Measurements from ENCODE around the gene NMU. TPM values are rescaled to one million over a fixed set of nuclear protein-coding genes. Genes with fewer than 3 reads are reported as not detected.
"Not testable (repeated sequence)": the region's sequence is repeated elsewhere in the genome, so short reads cannot be mapped to it uniquely, and the experiment has no call there.

NMU gene
- not detected in 2 replicates for total RNA-seq (2014; rRNA removed; shearing (Covaris generic); ENCODE audit: low replicate concordance)

- H4K20me1 ChIP-seq (ENCODE audit: insufficient read depth, low read depth, low read length): no peaks in the 10 kb centered on the region
- DNase-seq: no peak
- no peak within 1 kb of the TSS for H2AFZ ChIP-seq (ENCODE audit: low read length)
- H3K4me1 ChIP-seq (ENCODE audit: low read length): peaks cover 10% of the 10 kb centered on the region
- no peaks in the 10 kb centered on the region for H3K9me3 ChIP-seq (ENCODE audit: low read length)
- no peak within 1 kb of the TSS for H3K27ac ChIP-seq (ENCODE audit: low read length)
- H3K4me2 ChIP-seq (ENCODE audit: low read depth, low read length, poor library complexity, severe bottlenecking): no peak within 1 kb of the TSS
- H3K27me3 ChIP-seq (ENCODE audit: low read length): no peaks in the 10 kb centered on the region
- H3K9me2 ChIP-seq (replicated peaks; ENCODE audit: insufficient read depth, low read length): no peaks in the 10 kb centered on the region
- H3K36me3 ChIP-seq (ENCODE audit: insufficient read depth, low read length): no peaks in the 10 kb centered on the region
- H3K9ac ChIP-seq (ENCODE audit: low read length): no peak within 1 kb of the TSS
- H3K79me2 ChIP-seq (ENCODE audit: low read length): no peaks in the 10 kb centered on the region
- H3K4me3 ChIP-seq (ENCODE audit: low read length): no peak within 1 kb of the TSS
Observed at GRCh38 chr4:55635741-55636655, at the start of gene NMU. Gene NMU, minus strand, starts transcription at chr4:55636298. Its CDS starts 106 bp downstream, at chr4:55636192.

GRCh38 chr4:55684276-55684675 lies 48.2 kb upstream of the NMU start:
- Histone ChIP-seq H3K27ac (ENCODE audit: low read length) (no peak overlapping the region), H3K9ac (ENCODE audit: low read length) (no peak overlapping the region), H3K4me3 (ENCODE audit: low read length) (no peak overlapping the region), H4K20me1 (ENCODE audit: insufficient read depth, low read depth, low read length) (no peaks in the 10 kb centered on the region), H3K79me2 (ENCODE audit: low read length) (no peaks in the 10 kb centered on the region), H3K9me3 (ENCODE audit: low read length) (no peaks in the 10 kb centered on the region), H3K36me3 (ENCODE audit: insufficient read depth, low read length) (no peaks in the 10 kb centered on the region), H3K27me3 (ENCODE audit: low read length) (no peaks in the 10 kb centered on the region), H2AFZ (ENCODE audit: low read length) (no peak overlapping the region), H3K4me2 (ENCODE audit: low read depth, low read length, poor library complexity, severe bottlenecking) (no peak overlapping the region), H3K9me2 (replicated peaks; ENCODE audit: insufficient read depth, low read length) (no peaks in the 10 kb centered on the region), H3K4me1 (ENCODE audit: low read length) (no peaks in the 10 kb centered on the region)
- no peak for DNase-seq

- H3K27ac ChIP-seq (ENCODE audit: low read length); H3K79me2 ChIP-seq (ENCODE audit: low read length); H3K9me3 ChIP-seq (ENCODE audit: low read length); H3K9ac ChIP-seq (ENCODE audit: low read length); H4K20me1 ChIP-seq (ENCODE audit: insufficient read depth, low read depth, low read length); DNase-seq; H3K9me2 ChIP-seq (replicated peaks; ENCODE audit: insufficient read depth, low read length); H3K27me3 ChIP-seq (ENCODE audit: low read length); H3K4me3 ChIP-seq (ENCODE audit: low read length); H3K4me1 ChIP-seq (ENCODE audit: low read length); H2AFZ ChIP-seq (ENCODE audit: low read length); H3K36me3 ChIP-seq (ENCODE audit: insufficient read depth, low read length); H3K4me2 ChIP-seq (ENCODE audit: low read depth, low read length, poor library complexity, severe bottlenecking): not testable (repeated sequence)
Observed at GRCh38 chr4:55682797-55683196, 46.7 kb upstream of the NMU start.

GRCh38 chr4:55682295-55682694 lies 46.2 kb upstream of the NMU start:
- no peaks in the 10 kb centered on the region for H3K27me3 ChIP-seq (ENCODE audit: low read length)
- H3K4me2 ChIP-seq (ENCODE audit: low read depth, low read length, poor library complexity, severe bottlenecking): no peak overlapping the region
- no peaks in the 10 kb centered on the region for H3K9me2 ChIP-seq (replicated peaks; ENCODE audit: insufficient read depth, low read length)

GRCh38 chr4:55681430-55681829 lies 45.3 kb upstream of the NMU start:
- Histone ChIP-seq H3K9me2 (replicated peaks; ENCODE audit: insufficient read depth, low read length) (no peaks in the 10 kb centered on the region), H3K9ac (ENCODE audit: low read length) (no peak overlapping the region), H3K27ac (ENCODE audit: low read length) (no peak overlapping the region), H3K4me1 (ENCODE audit: low read length) (no peaks in the 10 kb centered on the region), H3K36me3 (ENCODE audit: insufficient read depth, low read length) (no peaks in the 10 kb centered on the region), H3K9me3 (ENCODE audit: low read length) (no peaks in the 10 kb centered on the region), H3K79me2 (ENCODE audit: low read length) (no peaks in the 10 kb centered on the region), H3K4me2 (ENCODE audit: low read depth, low read length, poor library complexity, severe bottlenecking) (no peak overlapping the region), H4K20me1 (ENCODE audit: insufficient read depth, low read depth, low read length) (no peaks in the 10 kb centered on the region), H3K27me3 (ENCODE audit: low read length) (no peaks in the 10 kb centered on the region), H2AFZ (ENCODE audit: low read length) (no peak overlapping the region), H3K4me3 (ENCODE audit: low read length) (no peak overlapping the region)
- no peak for DNase-seq

More at GRCh38 chr4:55682295-55682694, 46.2 kb upstream of the NMU start:
- no peak overlapping the region for H2AFZ ChIP-seq (ENCODE audit: low read length)
- H3K4me3 ChIP-seq (ENCODE audit: low read length): no peak overlapping the region
- no peaks in the 10 kb centered on the region for H3K36me3 ChIP-seq (ENCODE audit: insufficient read depth, low read length)
- H3K27ac ChIP-seq (ENCODE audit: low read length): no peak overlapping the region
- H3K79me2 ChIP-seq (ENCODE audit: low read length): no peaks in the 10 kb centered on the region
- no peaks in the 10 kb centered on the region for H4K20me1 ChIP-seq (ENCODE audit: insufficient read depth, low read depth, low read length)
- H3K9me3 ChIP-seq (ENCODE audit: low read length): no peaks in the 10 kb centered on the region
- DNase-seq: no peak
- H3K4me1 ChIP-seq (ENCODE audit: low read length): no peaks in the 10 kb centered on the region
- H3K9ac ChIP-seq (ENCODE audit: low read length): no peak overlapping the region

GRCh38 chr4:55675196-55675793 lies 39.2 kb upstream of the NMU start:
- no peak overlapping the region for H3K9ac ChIP-seq (ENCODE audit: low read length)
- H3K36me3 ChIP-seq (ENCODE audit: insufficient read depth, low read length): no peaks in the 10 kb centered on the region
- no peak for DNase-seq
- no peaks in the 10 kb centered on the region for H3K79me2 ChIP-seq (ENCODE audit: low read length)
- no peak overlapping the region for H2AFZ ChIP-seq (ENCODE audit: low read length)
- no peak overlapping the region for H3K4me2 ChIP-seq (ENCODE audit: low read depth, low read length, poor library complexity, severe bottlenecking)
- H3K9me3 ChIP-seq (ENCODE audit: low read length): no peaks in the 10 kb centered on the region
- H4K20me1 ChIP-seq (ENCODE audit: insufficient read depth, low read depth, low read length): no peaks in the 10 kb centered on the region
- H3K4me3 ChIP-seq (ENCODE audit: low read length): no peak overlapping the region
- H3K27me3 ChIP-seq (ENCODE audit: low read length): no peaks in the 10 kb centered on the region
- H3K27ac ChIP-seq (ENCODE audit: low read length): no peak overlapping the region
- no peaks in the 10 kb centered on the region for H3K4me1 ChIP-seq (ENCODE audit: low read length)
- H3K9me2 ChIP-seq (replicated peaks; ENCODE audit: insufficient read depth, low read length): no peaks in the 10 kb centered on the region

GRCh38 chr4:55673424-55673823 lies 37.3 kb upstream of the NMU start:
- Histone ChIP-seq H3K4me2 (ENCODE audit: low read depth, low read length, poor library complexity, severe bottlenecking) (no peak overlapping the region), H3K79me2 (ENCODE audit: low read length) (no peaks in the 10 kb centered on the region), H3K9ac (ENCODE audit: low read length) (no peak overlapping the region), H4K20me1 (ENCODE audit: insufficient read depth, low read depth, low read length) (no peaks in the 10 kb centered on the region), H3K4me3 (ENCODE audit: low read length) (no peak overlapping the region), H2AFZ (ENCODE audit: low read length) (no peak overlapping the region), H3K27ac (ENCODE audit: low read length) (no peak overlapping the region), H3K9me2 (replicated peaks; ENCODE audit: insufficient read depth, low read length) (no peaks in the 10 kb centered on the region), H3K9me3 (ENCODE audit: low read length) (no peaks in the 10 kb centered on the region), H3K4me1 (ENCODE audit: low read length) (no peaks in the 10 kb centered on the region), H3K36me3 (ENCODE audit: insufficient read depth, low read length) (no peaks in the 10 kb centered on the region), H3K27me3 (ENCODE audit: low read length) (no peaks in the 10 kb centered on the region)
- no peak for DNase-seq

- Histone ChIP-seq H3K4me3 (ENCODE audit: low read length) (no peak overlapping the region), H3K27me3 (ENCODE audit: low read length) (no peaks in the 10 kb centered on the region), H4K20me1 (ENCODE audit: insufficient read depth, low read depth, low read length) (no peaks in the 10 kb centered on the region), H3K4me1 (ENCODE audit: low read length) (no peaks in the 10 kb centered on the region), H3K4me2 (ENCODE audit: low read depth, low read length, poor library complexity, severe bottlenecking) (no peak overlapping the region), H3K27ac (ENCODE audit: low read length) (no peak overlapping the region), H3K9me2 (replicated peaks; ENCODE audit: insufficient read depth, low read length) (no peaks in the 10 kb centered on the region), H3K9me3 (ENCODE audit: low read length) (no peaks in the 10 kb centered on the region), H3K9ac (ENCODE audit: low read length) (no peak overlapping the region), H2AFZ (ENCODE audit: low read length) (no peak overlapping the region), H3K79me2 (ENCODE audit: low read length) (no peaks in the 10 kb centered on the region), H3K36me3 (ENCODE audit: insufficient read depth, low read length) (no peaks in the 10 kb centered on the region)
- no peak for DNase-seq
Observed at GRCh38 chr4:55671667-55672066, 35.6 kb upstream of the NMU start.

Data from Karpas-422 (cell line).